K562 (cell line): ENCODE data around the gene MEOX2. TPM values are rescaled to one million over a fixed set of nuclear protein-coding genes. Genes with fewer than 3 reads are reported as not detected.

Experiments
- ATAC-seq: fragments of 200-7000 bp; cut with Tn5 transposase; 3 replicates; pipeline ENCODE4 v1.9.1; 2020; ENCODE audit warnings: moderate library complexity
- BruUV-seq: library from RNA; stranded (reverse); fragments of 400-500 nt; replicated peaks from 2 replicates; lab custom pipeline; 2021; lab: Mats Ljungman, UMichigan
- CTCF ChIA-PET: fragments of 300-600 bp; formaldehyde crosslinking; extraction: SDS; loops from one replicate; lab custom pipeline; 2021; ENCODE audit warnings: low intra/inter-chr PET ratio; lab: Yijun Ruan, JAX
- POLR2A ChIA-PET: fragments of 300-600, 350-650 bp; sonication (Branson Sonifier 250); formaldehyde crosslinking; extraction: SDS; loops from one replicate; lab custom pipeline; 2021; ENCODE audit warnings: antibody characterized with exemption, inconsistent platforms; lab: Yijun Ruan, JAX
- DNase-seq, 4 experiments: peaks; one replicate each; pipeline versions ENCODE4 v3.0.0 to v3.0.0-alpha.2; 2011 to 2018; ENCODE audit warnings: low spot score in 3 of 4, mixed read lengths in 3 of 4; ENCODE audit errors: extremely low read depth in 1 of 4
- FAIRE-seq: peaks from 2 replicates; lab custom pipeline; 2011; peaks lifted over from hg19 to GRCh38; lab: Jason Lieb, UNC
- H2AFZ ChIP-seq: 2 replicates; pipeline ENCODE4 v1.6.0; 2011; ENCODE audit warnings: low read depth, low read length, control low read depth, inconsistent platforms
- H3K27ac ChIP-seq: fragments of 200-600 bp; 3 replicates; pipeline ENCODE4 v1.8.0; 2011; ENCODE audit warnings: low read depth, mild to moderate bottlenecking, control low read depth, inconsistent platforms, low read length, moderate library complexity, mixed read lengths; ENCODE audit errors: extremely low read depth
- H3K27me3 ChIP-seq, 2 experiments: fragments of 300-600 bp in 1 of 2; 2 replicates in 1 of 2; 3 replicates in 1 of 2; pipeline versions ENCODE4 v1.6.0 to v1.8.0; 2011; ENCODE audit warnings: inconsistent platforms in 2 of 2, low read length in 2 of 2, mild to moderate bottlenecking in 1 of 2, mixed read lengths in 1 of 2, moderate library complexity in 1 of 2; ENCODE audit not compliant: control insufficient read depth in 2 of 2, insufficient read depth in 2 of 2
- H3K36me3 ChIP-seq: fragments of 300-600 bp; 3 replicates; pipeline ENCODE4 v1.8.0; 2011; ENCODE audit warnings: mild to moderate bottlenecking, low read length, inconsistent platforms; ENCODE audit not compliant: control insufficient read depth, insufficient read depth
- H3K4me1 ChIP-seq, 2 experiments: fragments of 200-600 bp in 1 of 2; replicated peaks in 1 of 2; 2 replicates in 1 of 2; 3 replicates in 1 of 2; pipeline versions ENCODE4 v1.5.1 to v1.8.0; 2011; ENCODE audit warnings: inconsistent platforms in 2 of 2, low read length in 2 of 2, mild to moderate bottlenecking in 1 of 2, mixed read lengths in 1 of 2, moderate library complexity in 1 of 2; ENCODE audit not compliant: control insufficient read depth in 2 of 2, insufficient read depth in 2 of 2
- H3K4me2 ChIP-seq: 2 replicates; pipeline ENCODE4 v1.6.1; 2011; ENCODE audit warnings: low read length, control low read depth, inconsistent platforms, mixed read lengths; ENCODE audit not compliant: insufficient read depth
- H3K4me3 ChIP-seq: fragments of 200-600 bp; sonication (generic), shearing (Covaris generic); 2 replicates; pipeline ENCODE4 v1.5.1; 2016; ENCODE audit warnings: control low read depth, inconsistent platforms
- H3K79me2 ChIP-seq: fragments of 200-600 bp; 3 replicates; pipeline ENCODE4 v1.8.0; 2011; ENCODE audit warnings: low read length, inconsistent platforms; ENCODE audit not compliant: control insufficient read depth, insufficient read depth
- H3K9ac ChIP-seq, 2 experiments: 2 replicates each; pipeline versions ENCODE4 v1.6.0 to v1.6.1; 2011; ENCODE audit warnings: low read depth in 2 of 2, low read length in 2 of 2, control low read depth in 1 of 2, inconsistent platforms in 1 of 2, mild to moderate bottlenecking in 1 of 2, mixed read lengths in 1 of 2; ENCODE audit not compliant: insufficient read depth in 1 of 2
- H3K9me1 ChIP-seq: one replicate; pipeline ENCODE4 v1.6.0; 2011; ENCODE audit warnings: inconsistent platforms, mild to moderate bottlenecking, low read length, moderate library complexity; ENCODE audit not compliant: control insufficient read depth, insufficient read depth
- H3K9me3 ChIP-seq: replicated peaks from 2 replicates; pipeline ENCODE4 v1.5.1; 2011; ENCODE audit warnings: low read depth, low read length, inconsistent platforms; ENCODE audit not compliant: control insufficient read depth, insufficient read depth
- H4K20me1 ChIP-seq: replicated peaks from 2 replicates; pipeline ENCODE4 v1.6.1; 2011; ENCODE audit warnings: low read length, inconsistent platforms, mixed read lengths; ENCODE audit not compliant: control insufficient read depth, insufficient read depth
- BACH1 ChIP-seq: fragments of 200-800 bp; sonication (Bioruptor generic); IDR thresholded peaks from 2 replicates; pipeline ENCODE4 v1.6.1; 2016; ENCODE audit warnings: missing genetic modification characterization, missing compliant biosample characterization
- FOXA1 ChIP-seq: fragments of 450-650 bp; IDR thresholded peaks from 2 replicates; pipeline ENCODE4 v1.6.1; 2016; ENCODE audit warnings: mild to moderate bottlenecking, borderline replicate concordance
- HDGF ChIP-seq: fragments of 450-650 bp; IDR thresholded peaks from 2 replicates; pipeline ENCODE4 v1.6.1; 2016
- MTA3 ChIP-seq: fragments of 450-650 bp; formaldehyde crosslinking; IDR thresholded peaks from 2 replicates; pipeline ENCODE4 v1.6.1; 2017; ENCODE audit warnings: mild to moderate bottlenecking, borderline replicate concordance
- POLR2B ChIP-seq: fragments of 450-650 bp; IDR thresholded peaks from 2 replicates; pipeline ENCODE4 v1.6.1; 2018; ENCODE audit warnings: low read depth; ENCODE audit not compliant: partially characterized antibody
- RNF219 ChIP-seq: fragments of 250-450 bp; sonication (Bioruptor Pico); IDR thresholded peaks from 2 replicates; pipeline ENCODE4 v1.5.0; 2022; ENCODE audit warnings: mild to moderate bottlenecking
- WGBS: fragments of 100-300 bp; shearing (Covaris generic); methylation state at CpG from one replicate; pipeline ENCODE4 v1.1.6; 2016; ENCODE audit warnings: low coverage, mixed read lengths; ENCODE audit not compliant: insufficient coverage; ENCODE audit errors: missing lambda C conversion rate; 5-methylcytosine and 5-hydroxymethylcytosine counted together
- in situ Hi-C: fragments of 300-500 bp; cut with MboI; formaldehyde crosslinking; loops from 4 replicates; pipeline ENCODE4 v1.15.0; 2018; ENCODE audit warnings: inconsistent platforms, mixed read lengths
- intact Hi-C: fragments of 100-400 bp; cut with micrococcal nuclease; formaldehyde crosslinking; loops from 2 replicates; pipeline ENCODE4 v1.14.2; 2022
- polyA plus RNA-seq, 8 experiments: library from polyadenylated mRNA; depleted of rRNA in 4 of 8; stranded (reverse) in 5 of 8; unstranded in 3 of 8; fragments of >200 nt; fragmentation: Nextera tagmentation in 2 of 8; fragmentation: Illumina TruSeq in 1 of 8; extraction: Ambion mirVana in 2 of 8; extraction: Trizol in 1 of 8; gene quantifications; 2 replicates each; pipeline versions ENCODE4 v1.2.1 to v1.2.3, GENCODE V29; 2011 to 2014; ENCODE audit warnings: inconsistent platforms in 1 of 8, missing spikeins in 1 of 8
- total RNA-seq, 7 experiments: library from RNA; depleted of rRNA in 6 of 7; stranded (reverse); fragments of >200 nt in 6 of 7; fragmentation: Illumina TruSeq in 2 of 7; extraction: Trizol in 2 of 7; gene quantifications; 2 replicates each; pipeline versions ENCODE4 v1.2.1 to v1.2.3, GENCODE V29; 2011 to 2021; ENCODE audit warnings: low replicate concordance in 1 of 7
- TF ChIP-seq, protein P1 (sequence below): sonication (generic); formaldehyde crosslinking; IDR thresholded peaks from 2 replicates; pipeline ENCODE4 v1.8.0; 2022; ENCODE audit warnings: mild to moderate bottlenecking, missing genetic modification reagents
- TF ChIP-seq, protein P2 (sequence below): fragments of 150-350 bp; IDR thresholded peaks from 2 replicates; pipeline ENCODE4 v1.6.1; 2014; ENCODE audit warnings: low read depth, mild to moderate bottlenecking, low read length, borderline replicate concordance

The MEOX2 gene
- total and polyA plus RNA-seq, 9 of the 15 experiments (the other 6 are each of a cell fraction or from before 2014, with no cell fraction given), result not detected

DNA sequence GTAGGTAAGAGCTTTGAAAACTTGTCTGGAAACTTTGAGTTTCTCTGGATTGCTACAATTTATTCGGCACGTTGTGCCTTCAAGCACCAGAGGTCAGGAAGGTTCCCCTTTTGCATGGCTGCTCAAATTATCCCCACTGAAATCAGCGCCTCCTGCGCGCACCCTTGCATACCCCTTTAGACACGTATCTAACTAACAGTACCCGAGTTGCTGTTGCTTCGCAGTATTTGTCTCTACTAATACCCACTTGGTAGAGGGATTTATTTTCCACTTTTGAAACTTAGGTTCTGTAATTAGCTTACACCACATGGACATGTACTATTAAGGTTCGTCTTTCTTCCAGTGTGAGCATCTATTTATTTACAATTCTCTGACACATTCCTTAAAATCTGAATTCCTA, 1.6 kb downstream of the MEOX2 start:
- H3K4me2 ChIP-seq, result no peak overlapping the region
- in situ Hi-C loops (no loop called here), intact Hi-C loops (no loop called here)
- no peaks in the 10 kb centered on the region for H4K20me1 ChIP-seq
- H3K36me3 ChIP-seq, result no peaks in the 10 kb centered on the region
- FAIRE-seq (no peak), DNase-seq (no peak), ATAC-seq (no peak)
- POLR2A ChIA-PET, result no interaction called here
- no peak overlapping the region for H2AFZ ChIP-seq
- H3K79me2 ChIP-seq, result no peaks in the 10 kb centered on the region
- no peaks in the 10 kb centered on the region for H3K4me1 ChIP-seq
- no peak overlapping the region for H3K9ac ChIP-seq
- no peaks in the 10 kb centered on the region for H3K9me3 ChIP-seq
- CTCF ChIA-PET, result no interaction called here
- no peaks in the 10 kb centered on the region for H3K9me1 ChIP-seq
- H3K27me3 ChIP-seq, result no peaks in the 10 kb centered on the region
- WGBS, result under 1% methylated on average over 9 of the region's 9 CpGs
- H3K4me3 ChIP-seq, result no peak overlapping the region
- no peak overlapping the region for H3K27ac ChIP-seq
- TF ChIP-seq, protein P1, sequence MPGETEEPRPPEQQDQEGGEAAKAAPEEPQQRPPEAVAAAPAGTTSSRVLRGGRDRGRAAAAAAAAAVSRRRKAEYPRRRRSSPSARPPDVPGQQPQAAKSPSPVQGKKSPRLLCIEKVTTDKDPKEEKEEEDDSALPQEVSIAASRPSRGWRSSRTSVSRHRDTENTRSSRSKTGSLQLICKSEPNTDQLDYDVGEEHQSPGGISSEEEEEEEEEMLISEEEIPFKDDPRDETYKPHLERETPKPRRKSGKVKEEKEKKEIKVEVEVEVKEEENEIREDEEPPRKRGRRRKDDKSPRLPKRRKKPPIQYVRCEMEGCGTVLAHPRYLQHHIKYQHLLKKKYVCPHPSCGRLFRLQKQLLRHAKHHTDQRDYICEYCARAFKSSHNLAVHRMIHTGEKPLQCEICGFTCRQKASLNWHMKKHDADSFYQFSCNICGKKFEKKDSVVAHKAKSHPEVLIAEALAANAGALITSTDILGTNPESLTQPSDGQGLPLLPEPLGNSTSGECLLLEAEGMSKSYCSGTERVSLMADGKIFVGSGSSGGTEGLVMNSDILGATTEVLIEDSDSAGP (CRISPR knock-in tag), result no peak
- TF ChIP-seq MTA3, result no peak
- no TSS peak for BruUV-seq

DNA sequence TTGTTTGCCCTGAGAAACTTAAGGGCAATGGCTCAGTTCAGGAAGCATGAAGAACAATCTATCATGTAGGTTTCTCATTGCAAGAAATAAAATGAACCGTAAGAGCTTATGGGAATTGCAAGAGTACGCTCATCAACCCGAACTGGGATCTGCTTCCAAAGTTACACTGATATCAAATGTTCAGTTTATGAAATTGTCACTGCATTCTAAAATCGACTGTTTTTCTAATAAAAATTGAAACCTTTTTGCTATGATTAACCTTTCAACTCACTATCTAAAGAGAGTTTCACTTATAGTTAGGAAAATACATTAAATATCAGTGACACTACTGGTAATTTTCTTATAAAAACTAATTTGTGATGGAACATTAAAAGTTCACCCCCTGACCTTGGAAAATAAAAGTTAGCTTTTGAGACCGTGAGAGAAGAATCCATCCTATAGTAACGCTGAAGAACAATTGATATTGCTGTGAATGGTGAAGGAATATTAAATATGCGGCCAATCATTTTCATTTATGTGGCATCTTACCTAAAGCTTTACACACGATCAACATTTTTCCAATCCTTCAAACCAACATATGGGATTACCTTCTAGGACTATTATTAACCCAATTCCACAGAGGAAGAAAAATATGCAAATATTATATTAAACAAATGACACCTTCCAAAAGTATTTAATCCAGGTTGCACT, 2.2 kb downstream of the MEOX2 start:
- Histone ChIP-seq H3K27ac (no peak overlapping the region), H3K4me2 (no peak overlapping the region), H2AFZ (no peak overlapping the region), H3K4me3 (no peak overlapping the region), H3K79me2 (no peaks in the 10 kb centered on the region), H3K9me1 (no peaks in the 10 kb centered on the region), H4K20me1 (no peaks in the 10 kb centered on the region), H3K9ac (no peak overlapping the region), H3K36me3 (no peaks in the 10 kb centered on the region), H3K4me1 (no peaks in the 10 kb centered on the region), H3K27me3 (no peaks in the 10 kb centered on the region), H3K9me3 (no peaks in the 10 kb centered on the region)
- intact Hi-C loops (no loop called here), in situ Hi-C loops (no loop called here)
- FAIRE-seq, result no peak
- POLR2A ChIA-PET, result no interaction called here
- no peak for ATAC-seq
- WGBS, result 3% methylated on average over 8 of the region's 8 CpGs
- DNase-seq, result no peak
- BruUV-seq, result no TSS peak
- CTCF ChIA-PET, result no interaction called here
- TF ChIP-seq, protein P2, sequence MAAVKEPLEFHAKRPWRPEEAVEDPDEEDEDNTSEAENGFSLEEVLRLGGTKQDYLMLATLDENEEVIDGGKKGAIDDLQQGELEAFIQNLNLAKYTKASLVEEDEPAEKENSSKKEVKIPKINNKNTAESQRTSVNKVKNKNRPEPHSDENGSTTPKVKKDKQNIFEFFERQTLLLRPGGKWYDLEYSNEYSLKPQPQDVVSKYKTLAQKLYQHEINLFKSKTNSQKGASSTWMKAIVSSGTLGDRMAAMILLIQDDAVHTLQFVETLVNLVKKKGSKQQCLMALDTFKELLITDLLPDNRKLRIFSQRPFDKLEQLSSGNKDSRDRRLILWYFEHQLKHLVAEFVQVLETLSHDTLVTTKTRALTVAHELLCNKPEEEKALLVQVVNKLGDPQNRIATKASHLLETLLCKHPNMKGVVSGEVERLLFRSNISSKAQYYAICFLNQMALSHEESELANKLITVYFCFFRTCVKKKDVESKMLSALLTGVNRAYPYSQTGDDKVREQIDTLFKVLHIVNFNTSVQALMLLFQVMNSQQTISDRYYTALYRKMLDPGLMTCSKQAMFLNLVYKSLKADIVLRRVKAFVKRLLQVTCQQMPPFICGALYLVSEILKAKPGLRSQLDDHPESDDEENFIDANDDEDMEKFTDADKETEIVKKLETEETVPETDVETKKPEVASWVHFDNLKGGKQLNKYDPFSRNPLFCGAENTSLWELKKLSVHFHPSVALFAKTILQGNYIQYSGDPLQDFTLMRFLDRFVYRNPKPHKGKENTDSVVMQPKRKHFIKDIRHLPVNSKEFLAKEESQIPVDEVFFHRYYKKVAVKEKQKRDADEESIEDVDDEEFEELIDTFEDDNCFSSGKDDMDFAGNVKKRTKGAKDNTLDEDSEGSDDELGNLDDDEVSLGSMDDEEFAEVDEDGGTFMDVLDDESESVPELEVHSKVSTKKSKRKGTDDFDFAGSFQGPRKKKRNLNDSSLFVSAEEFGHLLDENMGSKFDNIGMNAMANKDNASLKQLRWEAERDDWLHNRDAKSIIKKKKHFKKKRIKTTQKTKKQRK, result no peak
- TF ChIP-seq FOXA1, result no peak
- TF ChIP-seq HDGF, result no peak
- TF ChIP-seq POLR2B, result no peak
- no peak for TF ChIP-seq RNF219 (CRISPR knock-in tag)
- TF ChIP-seq BACH1 (tag), result no peak
